Limb (tissue), 2 donors: ENCODE results near the gene DNAJC2.
"Not testable (repeated sequence)": the region's sequence is repeated elsewhere in the genome, so short reads cannot be mapped to it uniquely, and the experiment has no call there.

ENCODE experiments used
- DNase-seq, 2 donors: peaks; one replicate each; pipeline ENCODE4 v3.0.0-alpha.2; 2016; ENCODE audit errors: extremely low spot score in 2 of 2

Gene DNAJC2

GRCh38 chr7:103278195-103278594 is 66.4 kb downstream of the DNAJC2 start:
- not testable (repeated sequence) for DNase-seq

- not testable (repeated sequence) for DNase-seq
Measured at GRCh38 chr7:103274867-103275266, 69.7 kb downstream of the DNAJC2 start.

- DNase-seq: not testable (repeated sequence)
Measured at GRCh38 chr7:103273374-103273773, 71.2 kb downstream of the DNAJC2 start.

DNA sequence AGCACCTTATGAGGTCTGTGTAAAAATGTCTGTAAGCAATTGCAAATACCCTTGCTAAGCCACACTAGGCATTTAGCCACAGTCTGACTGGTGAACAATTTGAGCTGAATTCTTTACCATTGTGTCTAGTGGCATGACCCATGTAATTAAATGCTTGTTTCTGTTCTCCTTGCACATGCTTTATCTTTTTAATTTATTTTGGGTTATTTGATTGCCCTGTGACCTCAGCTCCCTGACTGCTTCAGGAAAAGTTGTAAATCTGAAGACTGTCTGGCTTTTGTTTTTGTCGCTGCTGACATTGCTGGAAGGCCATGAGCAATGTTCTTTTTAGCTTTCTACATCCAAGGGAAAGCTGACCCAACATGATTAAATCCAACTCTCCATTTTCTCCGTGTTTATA is 78.3 kb downstream of the DNAJC2 start:
- not testable (repeated sequence) for DNase-seq

DNA sequence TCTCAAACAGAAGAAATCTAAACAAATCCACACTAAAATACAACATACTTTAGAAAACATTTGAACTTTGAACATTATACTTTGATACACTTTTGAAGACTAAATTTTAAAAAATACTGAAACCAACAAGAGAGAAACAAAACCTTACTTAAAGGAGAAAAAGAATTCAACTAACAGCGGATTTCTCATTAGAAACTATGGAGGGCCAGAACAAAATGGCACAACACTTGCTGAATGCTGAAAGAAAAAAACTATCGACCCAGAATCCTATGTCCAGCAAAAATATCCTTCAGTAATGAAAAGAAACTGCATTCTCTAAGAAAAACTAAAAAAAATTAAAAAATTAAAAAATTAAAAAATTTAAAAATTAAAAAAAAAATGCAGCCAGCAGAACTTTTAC is 80.5 kb downstream of the DNAJC2 start:
- DNase-seq: not testable (repeated sequence)
